Activated gamma-delta T cell treated with Interleukin-2 at 50 U/mL for 16 hours (primary cell): ENCODE results near the gene UBTD2.
"Not testable (repeated sequence)": the region's sequence is repeated elsewhere in the genome, so short reads cannot be mapped to it uniquely, and the experiment has no call there.

Source experiments
- DNase-seq: peaks from one replicate; pipeline ENCODE4 v3.0.0-alpha.2; 2020

The UBTD2 gene

DNA sequence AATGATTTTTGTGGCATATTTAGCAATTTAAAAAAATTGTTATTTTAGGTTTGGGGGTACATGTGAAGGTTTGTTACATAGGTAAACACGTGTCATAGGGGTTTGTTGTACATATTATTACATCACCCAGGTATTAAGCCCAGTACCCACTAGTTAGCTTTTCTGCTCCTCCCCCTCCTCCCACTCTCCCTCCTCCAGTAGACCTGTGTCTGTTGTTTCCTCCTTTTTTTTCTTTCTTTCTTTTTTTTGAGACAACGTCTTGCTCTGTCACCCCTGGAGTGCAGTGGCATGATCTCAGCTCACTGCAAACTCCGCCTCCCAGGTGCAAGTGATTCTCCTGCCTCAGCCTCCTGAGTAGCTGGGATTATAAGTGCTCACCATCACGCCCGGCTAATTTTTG lies 8.3 kb upstream of the UBTD2 start:
- not testable (repeated sequence) for DNase-seq

DNA sequence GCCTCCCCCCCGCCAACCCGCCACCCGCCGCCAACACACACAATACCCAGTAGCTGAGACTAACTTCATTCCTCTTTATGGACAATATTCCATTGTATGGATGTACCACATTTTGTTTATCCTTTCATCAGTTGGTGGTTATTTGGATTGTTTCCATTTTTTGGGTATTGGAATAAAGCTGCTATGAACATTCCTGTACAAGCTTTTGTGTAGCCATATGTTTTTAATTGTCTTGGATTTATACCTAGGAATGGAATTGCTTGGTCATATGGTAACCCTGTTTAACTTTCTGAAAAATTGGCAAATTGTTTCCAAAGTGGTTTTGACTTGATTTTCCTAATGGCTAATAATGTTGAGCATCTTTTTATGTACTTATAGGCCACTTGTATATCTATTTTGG lies 4.9 kb upstream of the UBTD2 start:
- no peak for DNase-seq

DNA sequence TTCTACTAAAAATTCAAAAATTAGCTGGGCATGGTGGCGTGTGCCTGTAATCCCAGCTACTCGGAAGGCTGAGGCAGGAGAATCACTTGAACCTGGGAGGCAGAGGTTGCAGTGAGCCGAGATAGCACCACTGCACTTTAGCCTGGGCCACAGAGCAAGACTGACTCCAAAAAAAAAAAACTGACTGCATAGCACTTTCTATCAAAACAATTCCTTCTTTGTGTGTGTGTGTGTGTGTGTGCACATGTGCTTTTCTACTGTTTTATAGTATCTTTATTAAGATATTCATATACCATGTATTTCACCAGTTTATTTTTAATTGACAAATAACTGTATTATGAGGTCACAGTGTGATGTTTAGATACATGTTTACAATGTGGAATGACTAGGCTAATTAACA lies 3.6 kb upstream of the UBTD2 start:
- not testable (repeated sequence) for DNase-seq

DNA sequence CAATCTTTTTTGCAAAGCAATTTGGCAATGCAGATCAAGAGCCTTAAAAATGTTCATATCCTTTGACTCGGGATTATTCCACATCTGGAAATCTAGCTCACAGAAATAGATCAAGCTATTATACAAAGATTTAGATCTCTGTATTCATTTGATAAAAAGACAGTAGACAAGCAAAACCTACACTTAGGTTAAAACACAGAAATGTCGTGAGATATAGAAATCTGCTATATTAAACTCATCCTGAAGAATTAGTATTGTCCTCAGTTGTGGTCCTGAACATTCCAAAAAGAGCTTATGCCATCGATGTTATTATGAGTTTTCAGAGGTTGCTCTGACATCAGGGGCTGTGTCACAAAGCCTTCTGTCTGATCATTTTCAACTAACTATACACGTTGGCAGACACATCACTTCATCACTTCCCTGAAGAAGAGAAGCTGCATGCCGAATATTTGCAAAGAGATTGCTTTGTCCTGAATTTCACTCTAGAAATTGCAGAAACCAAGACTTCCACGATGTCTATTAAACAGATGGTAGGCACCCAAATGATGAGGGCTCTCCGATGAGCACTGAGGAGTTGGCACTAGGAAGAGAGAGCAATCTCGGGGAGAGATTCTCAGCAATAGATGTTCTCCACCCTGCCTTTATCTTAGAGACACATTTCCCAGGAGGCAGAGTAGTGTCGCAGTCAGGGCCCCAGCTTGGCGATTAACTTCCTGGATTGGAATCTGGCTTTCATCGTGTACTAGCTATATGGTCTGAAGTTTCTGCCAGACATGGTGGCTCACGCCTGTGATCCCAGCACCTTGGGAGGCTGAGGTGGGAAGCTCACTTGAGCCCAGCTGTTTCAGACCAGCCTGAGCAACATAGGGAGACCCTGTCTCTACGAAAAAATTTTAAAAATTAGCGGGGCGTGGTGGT lies 1.9 kb upstream of the UBTD2 start:
- DNase-seq = no peak

DNA sequence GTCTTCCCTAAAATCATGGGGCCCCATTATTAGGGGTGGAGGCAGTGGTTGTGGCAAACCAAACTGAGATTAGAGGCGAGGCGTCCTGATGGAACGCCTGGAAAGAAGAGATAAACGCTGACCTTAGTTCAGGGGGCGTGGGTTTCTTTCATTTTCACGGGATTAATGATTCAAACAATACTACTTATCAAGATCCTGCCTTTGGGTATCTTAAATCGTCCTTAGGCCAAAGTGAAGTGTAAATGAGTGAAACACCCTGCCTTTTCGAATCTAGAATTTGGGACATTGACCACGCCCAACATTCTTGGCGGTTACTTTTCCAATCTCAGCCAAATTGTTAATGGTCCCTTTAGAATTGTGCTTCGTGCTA lies 1.0 kb upstream of the UBTD2 start:
- DNase-seq = no peak

DNA sequence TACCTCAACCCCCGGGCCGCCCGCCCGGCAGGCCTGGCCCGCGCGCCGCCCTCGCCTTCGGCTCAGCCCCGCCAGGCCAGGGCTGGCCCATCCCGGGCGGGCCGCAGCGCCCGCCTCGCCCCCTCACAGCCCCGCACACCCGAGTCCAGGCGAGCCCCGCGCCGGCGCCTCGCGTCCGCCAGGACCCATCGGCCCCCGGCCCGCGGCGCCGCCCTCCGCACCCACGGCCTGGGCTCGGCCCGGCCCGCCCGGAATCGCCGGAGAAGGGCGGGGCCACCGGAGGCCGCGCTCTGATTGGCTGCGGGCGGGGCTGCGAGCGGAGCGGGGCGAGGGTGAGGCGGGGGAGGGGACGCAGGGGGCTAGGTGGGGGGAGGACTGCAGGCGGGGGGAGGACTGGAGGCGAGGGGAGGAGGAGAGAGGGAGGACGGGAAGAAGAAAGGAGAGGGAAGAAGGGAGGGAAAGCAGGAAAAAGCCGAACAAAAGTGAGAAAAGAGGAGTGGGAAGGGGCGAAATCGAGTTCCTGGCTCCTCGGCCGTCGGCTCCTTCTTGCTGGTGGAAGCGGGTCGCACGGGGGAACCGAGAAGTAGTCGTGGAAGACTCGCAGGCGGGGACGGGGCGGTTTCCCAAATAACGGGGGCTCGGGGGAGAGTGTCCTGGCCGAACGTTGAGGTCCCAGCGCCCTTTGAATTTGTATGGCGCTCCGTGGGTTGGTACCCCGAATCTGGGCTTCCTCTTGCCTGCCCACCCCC lies 472 bp upstream of the UBTD2 start:
- peak; percentile 71 for DNase-seq

DNA sequence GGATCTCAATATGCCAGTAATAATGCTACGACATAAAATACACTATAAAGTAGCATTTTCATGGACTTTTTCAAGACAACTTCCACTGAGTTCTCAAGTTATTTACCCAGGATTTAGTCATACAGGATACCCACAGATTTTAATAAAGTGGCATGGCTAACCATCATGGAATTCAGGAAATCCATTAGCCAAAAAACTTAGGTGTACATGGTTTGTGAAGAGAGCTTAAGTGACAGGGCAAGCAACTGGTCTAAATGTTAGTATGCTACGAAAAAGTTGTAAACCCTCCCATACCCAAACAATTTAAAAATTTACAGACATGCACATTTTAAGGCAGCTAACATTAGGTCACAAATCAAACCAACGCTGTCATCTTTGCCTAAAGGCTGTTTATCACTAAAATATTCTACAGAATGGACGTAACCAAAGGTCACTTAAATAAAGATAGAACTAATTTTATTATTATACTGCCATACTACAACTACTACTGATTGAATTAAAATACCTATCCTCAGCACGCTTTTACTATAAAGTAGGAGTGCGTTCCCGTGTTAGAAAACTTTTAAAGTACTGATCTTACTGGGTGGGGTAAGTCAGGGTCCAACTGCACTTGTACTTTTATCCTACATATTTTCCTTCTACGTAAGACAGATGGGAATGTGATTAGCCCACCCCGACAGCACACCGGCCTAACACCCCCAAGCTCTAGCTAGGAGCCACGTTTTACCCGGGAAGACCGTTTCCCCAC lies 1.1 kb downstream of the UBTD2 start:
- DNase-seq = no peak

DNA sequence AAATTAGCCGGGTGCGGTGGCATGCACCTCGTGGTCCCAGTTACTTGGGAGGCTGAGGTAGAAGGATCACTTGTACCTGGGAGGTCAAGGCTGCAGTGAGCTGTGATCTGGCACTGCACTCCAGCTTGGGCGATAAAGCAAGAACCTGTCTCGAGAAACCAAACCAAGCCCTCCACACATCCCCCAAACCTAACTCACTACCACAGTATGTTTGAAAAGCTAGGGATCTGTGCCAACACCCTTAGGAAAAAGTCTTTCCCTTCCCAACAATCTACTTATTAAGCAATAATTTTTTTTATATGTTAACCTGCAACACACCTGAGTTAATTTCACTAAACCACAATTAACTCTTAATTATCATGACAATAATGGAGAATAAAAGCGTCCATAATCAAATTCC lies 2.2 kb downstream of the UBTD2 start:
- DNase-seq = no peak

DNA sequence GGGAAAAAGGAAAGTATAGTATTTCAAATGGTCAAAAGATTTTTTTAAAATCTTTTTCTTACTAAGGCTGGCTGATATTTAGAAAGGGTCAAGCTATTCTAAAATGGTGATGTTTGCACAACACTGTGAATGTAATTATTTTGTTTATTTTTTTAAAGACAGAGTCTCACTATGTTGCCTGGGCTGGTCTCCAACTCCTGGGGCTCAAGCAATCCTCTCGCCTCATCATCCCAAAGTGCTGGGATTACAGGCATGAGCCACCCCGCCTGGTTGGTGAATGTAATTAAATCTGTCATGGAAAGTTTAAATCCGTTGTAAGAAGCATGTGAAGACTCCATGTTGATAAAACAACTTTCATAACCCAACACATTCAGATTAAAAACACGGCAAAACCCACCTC lies 2.6 kb downstream of the UBTD2 start:
- no peak for DNase-seq

DNA sequence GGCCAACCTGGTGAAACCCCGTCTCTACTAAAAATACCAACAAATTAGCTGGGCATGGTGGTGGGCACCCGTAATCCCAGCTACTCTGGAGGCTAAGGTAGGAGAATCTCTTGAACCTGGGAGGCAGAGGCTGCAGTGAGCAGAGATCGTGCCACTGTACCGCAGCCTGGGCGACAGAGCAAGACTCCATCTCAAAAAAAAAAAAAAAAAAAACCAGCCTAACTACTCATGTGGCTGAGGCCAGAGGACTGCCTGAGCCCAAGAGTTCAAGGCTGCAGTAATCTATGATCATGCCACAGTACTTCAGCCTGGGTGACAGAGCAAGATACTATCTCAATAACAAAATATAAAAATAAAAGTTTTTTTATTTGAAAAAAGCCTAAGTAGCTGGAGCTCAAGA lies 3.2 kb downstream of the UBTD2 start:
- DNase-seq = no peak

DNA sequence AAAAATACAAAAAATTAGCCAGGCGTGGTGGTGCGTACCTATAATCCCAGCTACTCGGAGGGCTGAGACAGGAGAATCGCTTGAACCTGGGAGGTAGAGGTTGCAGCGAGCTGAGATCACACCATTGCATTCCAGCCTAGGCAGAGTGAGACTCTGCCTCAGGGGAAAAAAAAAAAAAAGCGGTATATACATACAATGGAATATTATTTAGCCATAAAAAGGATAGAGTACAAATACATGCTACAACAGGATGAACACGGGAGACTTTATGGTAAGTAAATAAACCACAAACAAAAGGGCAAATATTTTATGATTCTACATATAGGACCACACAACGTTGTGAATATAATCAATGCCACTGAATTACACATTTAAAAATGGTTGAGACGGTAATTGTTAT lies 5.2 kb downstream of the UBTD2 start:
- no peak for DNase-seq

DNA sequence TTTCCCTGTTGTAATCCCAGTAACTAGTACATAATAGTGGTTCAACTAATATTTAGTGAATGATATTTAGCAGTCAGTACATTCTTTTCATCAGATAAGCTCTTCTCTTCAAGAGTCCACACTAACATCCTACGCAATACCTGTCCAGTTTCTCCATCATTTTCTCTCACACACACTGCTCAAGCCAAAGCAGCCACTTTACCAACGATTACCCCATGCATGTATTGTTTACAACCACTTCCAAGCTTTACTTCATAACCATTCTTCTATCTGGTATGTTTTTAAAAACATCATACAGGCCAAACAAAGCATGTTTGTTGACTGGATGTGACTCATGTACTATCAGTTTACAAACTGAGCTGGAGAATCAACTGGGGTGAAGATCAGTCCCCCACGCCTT lies 7.3 kb downstream of the UBTD2 start:
- DNase-seq = no peak

DNA sequence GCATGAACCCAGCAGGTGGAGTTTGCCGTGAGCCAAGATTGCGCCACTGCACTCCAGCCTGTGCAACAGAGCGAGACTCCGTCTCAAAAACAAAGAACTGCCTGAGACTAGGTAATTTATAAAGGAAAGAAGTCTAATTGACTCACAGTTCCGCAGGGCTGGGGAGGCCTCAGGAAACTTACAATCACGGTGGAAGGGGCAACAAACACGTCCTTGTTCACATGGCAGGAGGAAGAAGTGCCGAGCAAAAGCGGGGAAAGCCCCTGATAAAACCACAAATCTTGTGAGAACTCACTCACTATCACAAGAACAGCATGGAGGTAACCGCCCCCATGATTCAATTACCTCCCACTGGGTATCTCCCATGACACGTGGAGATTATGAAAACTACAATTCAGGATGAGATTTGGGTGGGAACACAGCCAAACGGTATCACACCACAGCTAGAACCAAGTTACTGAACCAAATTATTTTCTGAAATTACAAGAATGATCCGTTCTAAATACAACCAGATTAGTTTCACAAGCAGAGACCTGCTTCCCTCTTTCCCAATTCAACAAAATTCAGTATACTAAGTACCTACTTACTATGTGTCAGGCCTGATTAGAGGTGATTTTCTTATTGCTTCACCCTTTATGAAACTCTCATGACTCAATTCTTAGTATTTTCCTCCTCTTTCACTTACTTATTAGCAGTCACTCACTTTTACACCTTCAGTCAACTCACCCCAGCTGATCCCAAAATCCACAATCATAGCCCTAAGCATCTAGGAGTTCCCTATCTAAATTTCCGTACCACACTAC lies 8.4 kb downstream of the UBTD2 start:
- DNase-seq = peak; percentile 6

DNA sequence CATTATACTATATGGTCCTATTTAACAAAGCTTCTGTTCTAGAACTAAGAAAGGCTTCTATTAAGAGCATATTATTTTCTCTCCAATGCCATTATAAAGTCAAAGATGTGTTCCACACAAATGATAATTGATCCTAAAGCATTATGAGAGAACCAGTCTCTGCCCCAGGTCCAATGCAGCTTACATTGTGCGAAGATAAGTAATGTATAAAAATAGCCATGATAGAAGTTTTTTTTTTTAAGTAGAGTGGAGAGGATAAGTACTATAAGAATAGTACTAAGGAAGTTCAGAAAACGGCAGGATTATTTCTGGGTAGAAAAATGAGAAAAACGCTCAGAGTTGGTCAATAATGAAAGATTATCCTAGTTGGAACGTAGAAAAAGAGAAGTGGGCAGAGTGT lies 15.6 kb downstream of the UBTD2 start:
- no peak for DNase-seq

DNA sequence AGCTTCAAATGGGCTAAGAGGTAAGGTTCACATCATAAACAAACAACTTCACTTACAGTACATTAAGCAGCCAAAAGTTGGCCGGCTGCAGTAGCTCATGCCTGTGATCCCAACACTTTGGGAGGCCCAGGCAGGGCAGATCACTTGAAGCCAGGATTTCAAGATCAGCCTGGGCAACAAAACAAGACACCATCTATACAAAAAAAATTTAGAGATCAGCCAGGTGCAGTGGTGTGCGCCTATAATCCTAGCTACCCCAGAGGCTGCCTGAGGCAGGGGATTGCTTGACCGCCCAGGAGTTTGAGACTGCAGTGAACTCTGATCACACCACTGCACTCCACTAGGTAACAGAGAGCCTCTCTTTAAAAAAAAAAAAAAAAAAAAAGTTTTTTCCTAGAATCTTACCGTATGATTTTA lies 16.9 kb downstream of the UBTD2 start:
- DNase-seq = no peak

DNA sequence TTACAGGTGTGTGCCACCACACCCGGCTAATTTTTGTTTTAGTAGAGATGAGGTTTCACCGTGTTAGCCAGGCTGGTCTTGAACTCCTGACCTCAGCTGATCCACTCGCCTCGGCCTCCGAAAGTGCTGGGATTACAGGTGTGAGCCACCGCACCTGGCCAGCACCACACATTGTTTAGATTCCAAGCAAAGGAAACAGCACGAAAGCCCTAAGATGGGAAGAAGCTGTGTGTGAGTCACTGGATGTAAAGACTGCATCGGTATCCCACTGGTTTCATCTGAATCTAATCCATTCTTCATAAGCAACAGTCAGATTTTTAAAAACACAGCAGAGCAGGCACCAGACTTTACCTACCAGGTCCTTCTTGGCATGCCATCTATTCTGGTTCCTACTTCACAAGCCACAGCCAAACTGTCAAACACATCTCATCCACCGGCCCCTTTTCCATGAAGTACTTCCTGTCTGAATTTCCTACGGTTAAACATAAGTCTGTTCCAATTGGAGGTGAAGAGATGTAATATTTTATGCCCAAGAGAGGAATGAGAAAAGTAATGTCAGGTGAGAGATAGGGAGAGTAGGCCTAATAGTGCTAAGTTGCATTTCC lies 17.4 kb downstream of the UBTD2 start:
- no peak for DNase-seq

DNA sequence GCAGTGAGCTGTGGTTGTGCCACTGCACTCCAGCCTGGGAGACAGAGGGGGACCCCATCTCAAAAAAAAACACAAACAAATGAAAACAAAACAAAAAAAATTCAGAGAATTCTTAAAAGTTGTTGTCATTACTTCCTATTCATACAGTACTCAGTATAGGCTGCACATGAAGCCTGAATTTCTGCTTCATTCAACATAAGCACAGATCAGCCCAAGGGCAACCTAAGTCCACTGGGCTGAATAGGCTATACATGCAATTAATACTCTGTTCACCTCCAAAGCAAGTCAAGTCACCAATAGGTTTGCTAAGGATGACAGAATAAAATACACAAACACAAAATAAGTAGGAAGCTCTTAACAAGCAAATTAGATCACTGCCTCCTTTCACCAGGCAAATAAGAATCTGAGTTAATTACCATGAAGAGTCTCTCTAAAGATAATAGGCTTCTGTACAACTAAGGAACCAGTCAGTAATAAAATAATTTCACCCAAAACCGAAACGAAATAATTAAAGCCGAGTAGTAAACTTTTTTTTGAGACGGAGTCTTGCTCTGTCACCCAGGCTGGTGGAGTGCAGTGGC lies 18.7 kb downstream of the UBTD2 start:
- DNase-seq = no peak

DNA sequence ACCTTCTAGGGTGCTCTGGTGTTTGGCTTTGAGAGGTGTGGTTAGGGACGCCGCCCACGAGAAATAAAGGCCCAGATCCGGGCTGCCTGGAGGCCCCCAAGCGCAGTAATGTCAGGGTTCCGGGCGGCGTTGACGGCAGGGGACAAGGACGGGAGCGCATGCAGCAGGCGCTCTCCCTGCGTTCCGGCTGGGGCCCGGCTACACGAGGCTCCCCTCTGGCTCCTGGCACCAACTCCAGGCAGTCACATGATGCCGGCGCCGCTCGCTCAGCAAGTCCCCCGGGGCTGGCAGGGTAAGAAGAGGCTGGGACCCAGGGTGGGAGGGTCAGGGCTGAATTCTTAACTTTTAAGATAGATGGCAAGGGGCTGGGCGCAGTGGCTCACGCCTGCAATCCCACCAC lies 28.1 kb downstream of the UBTD2 start:
- DNase-seq = no peak

DNA sequence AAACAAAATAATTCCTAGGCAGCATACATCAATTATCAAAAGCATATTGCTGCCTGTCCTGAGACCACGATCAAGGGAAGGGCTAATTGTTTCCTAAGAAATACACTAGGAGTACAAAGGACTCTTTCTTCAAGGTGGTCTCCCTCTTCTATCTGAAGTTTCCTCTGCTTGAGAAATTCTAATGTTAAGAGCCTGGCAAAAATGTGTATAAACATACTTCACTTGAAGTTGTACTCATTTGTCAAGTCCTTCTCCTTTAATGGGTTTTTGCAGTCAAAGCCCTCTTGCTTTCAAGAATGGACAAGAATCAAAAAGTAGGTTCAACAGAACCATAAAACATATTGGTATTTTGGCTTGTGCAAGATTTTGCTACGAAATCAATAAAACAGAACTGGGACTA lies 31.1 kb downstream of the UBTD2 start:
- DNase-seq = no peak

DNA sequence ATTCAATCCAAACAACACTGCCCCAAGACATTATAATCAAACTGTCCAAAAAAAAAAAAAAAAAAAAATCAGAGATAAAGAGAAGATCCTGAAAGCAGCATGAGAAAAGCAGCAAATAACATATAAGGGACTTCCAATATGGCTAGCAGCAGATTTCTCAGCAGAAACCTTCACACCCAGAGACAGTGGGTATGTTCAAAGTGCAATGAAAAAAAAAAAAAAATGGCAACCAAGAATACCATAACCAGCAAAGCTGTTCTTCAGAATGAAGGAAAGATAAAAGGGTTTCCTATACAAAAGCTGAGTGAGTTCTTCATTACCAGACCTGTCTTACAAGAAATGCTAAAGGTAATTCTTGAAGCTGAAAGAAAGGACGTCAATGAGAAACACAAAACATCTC lies 32.1 kb downstream of the UBTD2 start:
- no peak for DNase-seq

DNA sequence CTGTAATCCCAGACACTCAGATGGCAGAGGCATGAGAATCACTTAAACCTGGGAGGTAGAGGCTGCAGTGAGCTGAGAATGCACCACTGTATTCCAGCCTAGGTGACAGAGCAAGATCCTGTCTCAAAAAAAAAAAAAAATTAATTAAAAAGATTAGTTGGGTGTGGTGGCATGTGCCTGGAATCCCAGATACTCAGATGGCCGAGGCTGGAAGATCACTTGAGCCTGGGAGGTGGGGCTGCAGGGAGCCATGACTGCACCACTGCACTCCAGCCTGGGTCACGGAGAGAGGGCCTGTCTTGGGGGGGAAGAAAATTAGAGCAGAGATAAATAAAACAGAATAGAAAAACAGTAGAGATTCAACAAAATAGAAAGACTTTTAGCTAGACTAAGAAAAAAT lies 34.9 kb downstream of the UBTD2 start:
- DNase-seq = no peak

DNA sequence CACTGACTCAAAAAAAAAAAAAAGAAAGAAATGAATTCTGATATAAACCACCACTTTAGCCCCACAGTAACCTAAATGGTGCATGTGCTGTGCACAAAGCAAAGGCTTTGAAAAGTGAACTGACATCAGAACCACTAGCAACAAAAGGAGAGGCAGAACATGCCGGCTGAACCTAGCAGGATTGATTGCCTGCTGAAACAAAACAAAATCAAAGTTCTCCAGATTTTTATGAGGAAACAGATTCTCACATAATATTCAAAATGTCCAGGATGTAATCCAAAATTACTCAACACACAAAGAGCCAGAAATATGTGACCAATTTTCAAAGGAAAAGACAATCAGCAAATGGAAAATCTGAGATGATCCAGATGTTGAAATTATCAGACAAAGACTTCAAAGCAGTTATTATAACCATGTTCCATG lies 37.9 kb downstream of the UBTD2 start:
- DNase-seq = no peak
